GM12878 (cell line): ENCODE results near the gene DUSP22. TPM values are rescaled to one million over a fixed set of nuclear protein-coding genes. Genes with fewer than 3 reads are reported as not detected.

Experiments used
- ATAC-seq: fragments of 200-7000 bp; cut with Tn5 transposase; 3 replicates; pipeline ENCODE4 v1.9.1; 2020; ENCODE audit warnings: mild to moderate bottlenecking, moderate library complexity
- BruUV-seq: library from RNA; stranded (reverse); fragments of 400-500 nt; replicated peaks from 2 replicates; lab custom pipeline; 2021; lab: Mats Ljungman, UMichigan
- CTCF ChIA-PET: fragments of 300-600 bp; sonication (Branson Sonifier 250); formaldehyde crosslinking; extraction: SDS; loops from one replicate; lab custom pipeline; 2021; ENCODE audit warnings: inconsistent platforms; lab: Yijun Ruan, JAX
- POLR2A ChIA-PET: fragments of 350-600 bp; formaldehyde crosslinking; extraction: SDS; loops from one replicate; lab custom pipeline; 2021; ENCODE audit warnings: inconsistent platforms; lab: Charles Lee
- RAD21 ChIA-PET: fragments of 300-600 bp; sonication (Branson Sonifier 250); formaldehyde crosslinking; loops from one replicate; lab custom pipeline; 2023; ENCODE audit warnings: antibody characterized with exemption; ENCODE audit not compliant: unreplicated experiment; lab: Charles Lee
- SMC1A ChIA-PET: fragments of 300-600 bp; sonication (Branson Sonifier 250); formaldehyde crosslinking; loops from one replicate; lab custom pipeline; 2023; ENCODE audit not compliant: unreplicated experiment, uncharacterized antibody; lab: Charles Lee
- DNase-seq: peaks from one replicate; pipeline ENCODE4 v3.0.0-alpha.2; 2011; ENCODE audit warnings: low read depth, low spot score
- FAIRE-seq: peaks from 3 replicates; lab custom pipeline; 2011; peaks lifted over from hg19 to GRCh38; lab: Jason Lieb, UNC
- H2AFZ ChIP-seq: 2 replicates; pipeline ENCODE4 v1.6.0; 2011; ENCODE audit warnings: low read depth, low read length, control low read depth; ENCODE audit not compliant: control insufficient read depth
- H3K27ac ChIP-seq: 2 replicates; pipeline ENCODE4 v1.5.1; 2011; ENCODE audit warnings: control low read depth; ENCODE audit not compliant: control insufficient read depth, insufficient read depth
- H3K27me3 ChIP-seq, 2 experiments: replicated peaks in 1 of 2; 2 replicates each; pipeline versions ENCODE4 v1.6.0 to v1.6.1; 2011; ENCODE audit warnings: low read length in 1 of 2; ENCODE audit not compliant: control insufficient read depth in 2 of 2, insufficient read depth in 2 of 2
- H3K36me3 ChIP-seq, 2 experiments: 2 replicates each; pipeline ENCODE4 v1.5.1; 2011; ENCODE audit warnings: low read length in 1 of 2; ENCODE audit not compliant: control insufficient read depth in 2 of 2, insufficient read depth in 2 of 2
- H3K4me1 ChIP-seq: 2 replicates; pipeline ENCODE4 v1.6.1; 2011; ENCODE audit warnings: mild to moderate bottlenecking, low read length, moderate library complexity, mixed read lengths; ENCODE audit not compliant: control insufficient read depth, insufficient read depth
- H3K4me2 ChIP-seq: 2 replicates; pipeline ENCODE4 v1.6.0; 2011; ENCODE audit warnings: control low read depth; ENCODE audit not compliant: control insufficient read depth, insufficient read depth
- H3K4me3 ChIP-seq: fragments of 200-600 bp; sonication (generic); 2 replicates; pipeline ENCODE4 v1.5.1; 2016
- H3K79me2 ChIP-seq: 2 replicates; pipeline ENCODE4 v1.6.0; 2011; ENCODE audit warnings: low read length; ENCODE audit not compliant: control insufficient read depth, insufficient read depth
- H3K9ac ChIP-seq: 2 replicates; pipeline ENCODE4 v1.8.0; 2011; ENCODE audit warnings: low read length, control low read depth, mixed read lengths; ENCODE audit not compliant: control insufficient read depth, insufficient read depth
- H3K9me3 ChIP-seq: replicated peaks from 3 replicates; pipeline ENCODE4 v1.5.1; 2011; ENCODE audit warnings: mild to moderate bottlenecking, low read length; ENCODE audit not compliant: control insufficient read depth, insufficient read depth
- H4K20me1 ChIP-seq: 2 replicates; pipeline ENCODE4 v1.6.0; 2011; ENCODE audit not compliant: control insufficient read depth, insufficient read depth
- FOS ChIP-seq: IDR thresholded peaks from 3 replicates; pipeline ENCODE4 v1.6.1; 2011; ENCODE audit warnings: borderline replicate concordance; ENCODE audit not compliant: insufficient read length; ENCODE audit errors: extremely low read depth
- NBN ChIP-seq: fragments of 450-650 bp; IDR thresholded peaks from 2 replicates; pipeline ENCODE4 v1.6.1; 2016
- TARDBP ChIP-seq: IDR thresholded peaks from 2 replicates; pipeline ENCODE4 v1.6.1; 2016; ENCODE audit warnings: borderline replicate concordance
- ZBED1 ChIP-seq: IDR thresholded peaks from 2 replicates; pipeline ENCODE4 v1.6.1; 2016; ENCODE audit warnings: borderline replicate concordance
- WGBS: methylation state at CpG from one replicate; pipeline ENCODE4 v1.1.6; 2016; ENCODE audit warnings: low lambda C conversion rate; ENCODE audit not compliant: insufficient replicate concordance, insufficient coverage; ENCODE audit errors: missing lambda C conversion rate; 5-methylcytosine and 5-hydroxymethylcytosine counted together
- in situ Hi-C: fragments of 300-500 bp; cut with MboI; formaldehyde crosslinking; loops from 9 replicates; pipeline ENCODE4 v1.14.3; 2018; ENCODE audit warnings: mixed read lengths
- intact Hi-C: fragments of 100-400 bp; cut with micrococcal nuclease; formaldehyde crosslinking; loops from one replicate; pipeline ENCODE4 v1.14.2; 2022; ENCODE audit not compliant: unreplicated experiment
- polyA plus RNA-seq, 11 experiments: library from polyadenylated mRNA; depleted of rRNA in 4 of 11; unstranded in 6 of 11; stranded (reverse) in 5 of 11; fragments of >200 nt; fragmentation: Nextera tagmentation in 4 of 11; fragmentation: Illumina TruSeq in 1 of 11; extraction: Ambion mirVana in 4 of 11; extraction: Trizol in 1 of 11; gene quantifications; 1 replicate in 1 of 11; 2 replicates in 10 of 11; pipeline versions ENCODE4 v1.2.1 to v1.2.3, GENCODE V29; 2011 to 2016; ENCODE audit warnings: inconsistent platforms in 2 of 11, missing spikeins in 2 of 11, low read depth in 1 of 11
- total RNA-seq, 4 experiments: library from RNA; depleted of rRNA in 3 of 4; stranded (reverse); fragments of >200 nt in 3 of 4; fragmentation: Illumina TruSeq in 1 of 4; extraction: Trizol in 1 of 4; gene quantifications; 2 replicates each; pipeline versions ENCODE4 v1.2.1 to v1.2.3, GENCODE V29; 2013 to 2021
- TF ChIP-seq, protein P1 (sequence below): fragments of 450-650 bp; conservative IDR thresholded peaks from 2 replicates; pipeline ENCODE4 v1.6.1; 2017; ENCODE audit warnings: mild to moderate bottlenecking, moderate library complexity
- TF ChIP-seq, protein P2 (sequence below): IDR thresholded peaks from 2 replicates; pipeline ENCODE4 v1.6.1; 2012; ENCODE audit warnings: improper control_type of control experiment, low read depth, low read length; ENCODE audit not compliant: insufficient replicate concordance

Gene DUSP22
- total and polyA plus RNA-seq, 10 of the 15 experiments (the other 5 are each of a cell fraction or from before 2014, with no cell fraction given), result 78.9 to 156 (median 107) TPM

DNA sequence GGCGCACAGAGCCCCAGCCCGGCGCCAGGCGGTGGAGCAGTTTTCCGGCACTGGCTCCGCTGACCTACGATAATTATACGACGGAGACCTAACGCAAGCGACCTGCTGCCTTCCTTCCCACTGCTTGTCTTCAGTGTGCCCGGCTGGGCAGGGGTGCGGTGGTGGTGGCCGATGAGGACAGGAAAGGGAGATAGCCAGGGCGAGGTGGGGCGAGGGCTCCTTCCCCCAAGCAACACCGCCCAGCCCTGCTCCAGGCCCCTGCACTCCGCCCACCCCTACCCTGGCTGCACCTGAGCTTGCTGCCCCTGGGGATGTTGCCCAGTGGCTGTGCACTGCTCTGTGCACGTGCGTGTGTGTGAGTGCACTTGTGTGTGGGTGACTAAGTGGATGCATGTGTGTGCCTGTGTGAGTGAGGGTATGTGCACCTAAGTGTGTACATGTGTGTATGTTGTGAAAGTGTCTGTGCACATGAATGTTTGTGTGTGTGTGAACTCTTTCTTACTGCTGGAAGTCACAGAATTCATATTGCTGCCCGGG, 56.6 kb downstream of the DUSP22 start:
- intact Hi-C loops, result no loop called here
- H3K27ac ChIP-seq, result no peak overlapping the region
- TF ChIP-seq, protein P1, sequence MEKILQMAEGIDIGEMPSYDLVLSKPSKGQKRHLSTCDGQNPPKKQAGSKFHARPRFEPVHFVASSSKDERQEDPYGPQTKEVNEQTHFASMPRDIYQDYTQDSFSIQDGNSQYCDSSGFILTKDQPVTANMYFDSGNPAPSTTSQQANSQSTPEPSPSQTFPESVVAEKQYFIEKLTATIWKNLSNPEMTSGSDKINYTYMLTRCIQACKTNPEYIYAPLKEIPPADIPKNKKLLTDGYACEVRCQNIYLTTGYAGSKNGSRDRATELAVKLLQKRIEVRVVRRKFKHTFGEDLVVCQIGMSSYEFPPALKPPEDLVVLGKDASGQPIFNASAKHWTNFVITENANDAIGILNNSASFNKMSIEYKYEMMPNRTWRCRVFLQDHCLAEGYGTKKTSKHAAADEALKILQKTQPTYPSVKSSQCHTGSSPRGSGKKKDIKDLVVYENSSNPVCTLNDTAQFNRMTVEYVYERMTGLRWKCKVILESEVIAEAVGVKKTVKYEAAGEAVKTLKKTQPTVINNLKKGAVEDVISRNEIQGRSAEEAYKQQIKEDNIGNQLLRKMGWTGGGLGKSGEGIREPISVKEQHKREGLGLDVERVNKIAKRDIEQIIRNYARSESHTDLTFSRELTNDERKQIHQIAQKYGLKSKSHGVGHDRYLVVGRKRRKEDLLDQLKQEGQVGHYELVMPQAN, result no peak
- peak; percentile 53; the same call in 1 of the 2 replicates for TF ChIP-seq TARDBP
- CTCF ChIA-PET, result interaction anchor here (1.2 to 4.9 kb wide), 6 partner anchors 10 to 27 kb away, joined by 4 to 34 read pairs (median 6); no protein-coding TSS in a partner anchor
- no peak overlapping the region for H3K4me3 ChIP-seq
- H3K27me3 ChIP-seq, result no peaks in the 10 kb centered on the region
- POLR2A ChIA-PET, result interaction anchor here (1.4 to 9.1 kb wide), 4 partner anchors 9 to 56 kb away, joined by 3 to 81 read pairs (median 9); partner anchors contain the start of gene DUSP22
- no peak overlapping the region for H2AFZ ChIP-seq
- H3K36me3 ChIP-seq, result peaks cover 38 to 59% of the 10 kb centered on the region in 2 experiments
- in situ Hi-C loops, result no loop called here
- WGBS, result 85% methylated on average over 21 of the region's 21 CpGs
- H3K79me2 ChIP-seq, result peaks cover 20% of the 10 kb centered on the region
- no peak overlapping the region for H3K9ac ChIP-seq
- FAIRE-seq, result no peak
- H3K4me2 ChIP-seq, result no peak overlapping the region
- peaks cover 47% of the 10 kb centered on the region for H3K4me1 ChIP-seq
- RAD21 ChIA-PET, result interaction anchor here (1.2 to 2.1 kb wide), 5 partner anchors 9 to 43 kb away, joined by 3 to 17 read pairs (median 4); no protein-coding TSS in a partner anchor
- no peaks in the 10 kb centered on the region for H4K20me1 ChIP-seq
- ATAC-seq, result no peak
- no TSS peak for BruUV-seq
- SMC1A ChIA-PET, result interaction anchor here (1.2 to 10.4 kb wide), 8 partner anchors 10 to 51 kb away, joined by 3 to 106 read pairs (median 10); no protein-coding TSS in a partner anchor
- no peaks in the 10 kb centered on the region for H3K9me3 ChIP-seq
- DNase-seq, result no peak

DNA sequence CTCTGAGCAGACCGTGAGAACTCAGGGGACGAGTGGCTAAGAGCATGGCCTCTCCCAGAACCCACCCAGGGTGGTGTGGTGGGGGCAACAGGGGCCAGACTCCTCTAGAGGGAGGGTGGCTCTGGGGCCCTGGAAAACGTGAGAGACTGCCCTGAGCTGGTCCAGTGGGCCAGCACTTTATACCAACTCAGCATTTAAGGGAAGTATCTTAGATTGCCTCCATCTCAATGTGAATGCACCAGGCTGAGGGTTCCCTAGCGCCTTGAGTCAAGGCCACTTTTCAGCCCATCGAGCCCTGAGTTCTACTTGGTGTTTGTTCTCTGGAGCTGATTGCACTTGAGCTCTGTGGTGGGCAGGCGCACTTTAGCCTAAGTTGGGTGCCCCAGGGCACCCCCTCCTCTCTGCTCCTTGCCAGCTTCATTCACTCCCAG, 57.2 kb downstream of the DUSP22 start:
- no TSS peak for BruUV-seq
- no peaks in the 10 kb centered on the region for H3K9me3 ChIP-seq
- H3K27me3 ChIP-seq, result no peaks in the 10 kb centered on the region
- FAIRE-seq (no peak), DNase-seq (no peak), ATAC-seq (no peak)
- peaks cover 16% of the 10 kb centered on the region for H3K79me2 ChIP-seq
- ChIA-PET SMC1A (interaction anchor here (0.9 to 10.4 kb wide), 12 partner anchors 10 to 76 kb away, joined by 3 to 106 read pairs (median 4); no protein-coding TSS in a partner anchor), POLR2A (interaction anchor here (1.1 to 9.1 kb wide), 6 partner anchors 10 to 41 kb away, joined by 4 to 81 read pairs (median 8); no protein-coding TSS in a partner anchor), CTCF (interaction anchor here (0.8 to 4.9 kb wide), 9 partner anchors 9 to 201 kb away, joined by 3 to 34 read pairs (median 5); no protein-coding TSS in a partner anchor), RAD21 (interaction anchor here (0.7 to 4.9 kb wide), 12 partner anchors 8 to 131 kb away, joined by 3 to 17 read pairs (median 4); no protein-coding TSS in a partner anchor)
- peaks cover 47% of the 10 kb centered on the region for H3K4me1 ChIP-seq
- in situ Hi-C loops, result no loop called here
- intact Hi-C loops, result no loop called here
- H4K20me1 ChIP-seq, result no peaks in the 10 kb centered on the region
- H3K36me3 ChIP-seq, result peaks cover 37 to 55% of the 10 kb centered on the region in 2 experiments
- H3K27ac ChIP-seq, result no peak overlapping the region
- H3K4me3 ChIP-seq, result no peak overlapping the region
- H2AFZ ChIP-seq, result no peak overlapping the region
- H3K9ac ChIP-seq, result no peak overlapping the region
- WGBS, result 78% methylated on average over 6 of the region's 6 CpGs
- H3K4me2 ChIP-seq, result no peak overlapping the region
- no peak for TF ChIP-seq ZBED1
- no peak for TF ChIP-seq FOS
- TF ChIP-seq NBN, result no peak
- TF ChIP-seq, protein P2, sequence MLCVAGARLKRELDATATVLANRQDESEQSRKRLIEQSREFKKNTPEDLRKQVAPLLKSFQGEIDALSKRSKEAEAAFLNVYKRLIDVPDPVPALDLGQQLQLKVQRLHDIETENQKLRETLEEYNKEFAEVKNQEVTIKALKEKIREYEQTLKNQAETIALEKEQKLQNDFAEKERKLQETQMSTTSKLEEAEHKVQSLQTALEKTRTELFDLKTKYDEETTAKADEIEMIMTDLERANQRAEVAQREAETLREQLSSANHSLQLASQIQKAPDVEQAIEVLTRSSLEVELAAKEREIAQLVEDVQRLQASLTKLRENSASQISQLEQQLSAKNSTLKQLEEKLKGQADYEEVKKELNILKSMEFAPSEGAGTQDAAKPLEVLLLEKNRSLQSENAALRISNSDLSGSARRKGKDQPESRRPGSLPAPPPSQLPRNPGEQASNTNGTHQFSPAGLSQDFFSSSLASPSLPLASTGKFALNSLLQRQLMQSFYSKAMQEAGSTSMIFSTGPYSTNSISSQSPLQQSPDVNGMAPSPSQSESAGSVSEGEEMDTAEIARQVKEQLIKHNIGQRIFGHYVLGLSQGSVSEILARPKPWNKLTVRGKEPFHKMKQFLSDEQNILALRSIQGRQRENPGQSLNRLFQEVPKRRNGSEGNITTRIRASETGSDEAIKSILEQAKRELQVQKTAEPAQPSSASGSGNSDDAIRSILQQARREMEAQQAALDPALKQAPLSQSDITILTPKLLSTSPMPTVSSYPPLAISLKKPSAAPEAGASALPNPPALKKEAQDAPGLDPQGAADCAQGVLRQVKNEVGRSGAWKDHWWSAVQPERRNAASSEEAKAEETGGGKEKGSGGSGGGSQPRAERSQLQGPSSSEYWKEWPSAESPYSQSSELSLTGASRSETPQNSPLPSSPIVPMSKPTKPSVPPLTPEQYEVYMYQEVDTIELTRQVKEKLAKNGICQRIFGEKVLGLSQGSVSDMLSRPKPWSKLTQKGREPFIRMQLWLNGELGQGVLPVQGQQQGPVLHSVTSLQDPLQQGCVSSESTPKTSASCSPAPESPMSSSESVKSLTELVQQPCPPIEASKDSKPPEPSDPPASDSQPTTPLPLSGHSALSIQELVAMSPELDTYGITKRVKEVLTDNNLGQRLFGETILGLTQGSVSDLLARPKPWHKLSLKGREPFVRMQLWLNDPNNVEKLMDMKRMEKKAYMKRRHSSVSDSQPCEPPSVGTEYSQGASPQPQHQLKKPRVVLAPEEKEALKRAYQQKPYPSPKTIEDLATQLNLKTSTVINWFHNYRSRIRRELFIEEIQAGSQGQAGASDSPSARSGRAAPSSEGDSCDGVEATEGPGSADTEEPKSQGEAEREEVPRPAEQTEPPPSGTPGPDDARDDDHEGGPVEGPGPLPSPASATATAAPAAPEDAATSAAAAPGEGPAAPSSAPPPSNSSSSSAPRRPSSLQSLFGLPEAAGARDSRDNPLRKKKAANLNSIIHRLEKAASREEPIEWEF, result no peak
